Measurements from ENCODE around the gene PRTG.

PRTG gene

GRCh38 chr15:55638764-55639163, 104.2 kb downstream of the PRTG start:
- Histone ChIP-seq H4K8ac (ENCODE audit: low read length) (no peak overlapping the region), H3K14ac (ENCODE audit: low read length in 2 of 2) (no peak overlapping the region), H3K18ac (ENCODE audit: low read depth in 1 of 2, low read length in 2 of 2) (no peak overlapping the region)

GRCh38 chr15:55637086-55637485, 105.9 kb downstream of the PRTG start:
- WGBS, result 95% methylated on average over 2 of the region's 3 CpGs
- H3K18ac ChIP-seq (ENCODE audit: low read depth in 1 of 2, low read length in 2 of 2), result no peak overlapping the region
- H3K14ac ChIP-seq (ENCODE audit: low read length in 2 of 2), result no peak overlapping the region
- peaks cover 0 to 3% of the 10 kb centered on the region in 2 experiments for H3K36me3 ChIP-seq (ENCODE audit: control insufficient read depth in 1 of 2, insufficient read depth in 2 of 2, low read depth in 1 of 2, low read length in 2 of 2)
- H3K9ac ChIP-seq (ENCODE audit: low read length), result no peak overlapping the region
- H3K4me2 ChIP-seq (ENCODE audit: low read length, poor library complexity, severe bottlenecking), result no peak overlapping the region
- H4K8ac ChIP-seq (ENCODE audit: low read length), result no peak overlapping the region
- no peak for DNase-seq
- H3K27me3 ChIP-seq (ENCODE audit: control insufficient read depth in 1 of 2, insufficient read depth in 1 of 2, low read length in 2 of 2), result no peaks in the 10 kb centered on the region
- H2AFZ ChIP-seq (ENCODE audit: low read depth, low read length), result no peak overlapping the region
- H3K4me1 ChIP-seq (ENCODE audit: control insufficient read depth, insufficient read depth, low read depth, low read length), result peaks cover 2% of the 10 kb centered on the region
- no peak overlapping the region for H2BK120ac ChIP-seq (ENCODE audit: low read depth, low read length)
- H3K23ac ChIP-seq (ENCODE audit: low read length in 2 of 2), result no peak overlapping the region
- H3K4ac ChIP-seq (ENCODE audit: low read depth in 1 of 2, low read length in 2 of 2), result no peak overlapping the region
- H4K91ac ChIP-seq (ENCODE audit: low read length), result no peak overlapping the region
- H3K4me3 ChIP-seq (ENCODE audit: insufficient read depth in 1 of 2, low read depth in 1 of 2, low read length in 2 of 2), result no peak overlapping the region
- H2BK15ac ChIP-seq (ENCODE audit: low read depth, poor library complexity, severe bottlenecking), result no peak overlapping the region
- no peak overlapping the region for H3K27ac ChIP-seq (ENCODE audit: low read length, poor library complexity, severe bottlenecking)
- H2AK5ac ChIP-seq (ENCODE audit: low read length, severe bottlenecking), result no peak overlapping the region
- H3K9me3 ChIP-seq (ENCODE audit: control insufficient read depth, low read length), result no peaks in the 10 kb centered on the region
- H2BK12ac ChIP-seq (ENCODE audit: low read length in 2 of 2), result no peak overlapping the region
- no peaks in the 10 kb centered on the region for H3K79me1 ChIP-seq (replicated peaks; ENCODE audit: low read length, poor library complexity, severe bottlenecking)
- H2BK5ac ChIP-seq (ENCODE audit: low read depth, low read length, poor library complexity, severe bottlenecking), result no peak overlapping the region

More at GRCh38 chr15:55638764-55639163, 104.2 kb downstream of the PRTG start:
- H3K4ac ChIP-seq (ENCODE audit: low read depth in 1 of 2, low read length in 2 of 2), result no peak overlapping the region
- H4K91ac ChIP-seq (ENCODE audit: low read length), result no peak overlapping the region
- H2BK15ac ChIP-seq (ENCODE audit: low read depth, poor library complexity, severe bottlenecking), result no peak overlapping the region
- no peak overlapping the region for H3K4me2 ChIP-seq (ENCODE audit: low read length, poor library complexity, severe bottlenecking)
- DNase-seq, result no peak
- 100% methylated on average over 1 of the region's 1 CpG for WGBS
- no peak overlapping the region for H2BK120ac ChIP-seq (ENCODE audit: low read depth, low read length)
- H3K79me1 ChIP-seq (replicated peaks; ENCODE audit: low read length, poor library complexity, severe bottlenecking), result no peaks in the 10 kb centered on the region
- H2AFZ ChIP-seq (ENCODE audit: low read depth, low read length), result no peak overlapping the region
- H3K9me3 ChIP-seq (ENCODE audit: control insufficient read depth, low read length), result no peaks in the 10 kb centered on the region
- peaks cover 2% of the 10 kb centered on the region for H3K4me1 ChIP-seq (ENCODE audit: control insufficient read depth, insufficient read depth, low read depth, low read length)
- H2BK5ac ChIP-seq (ENCODE audit: low read depth, low read length, poor library complexity, severe bottlenecking), result no peak overlapping the region
- H3K27ac ChIP-seq (ENCODE audit: low read length, poor library complexity, severe bottlenecking), result no peak overlapping the region
- no peak overlapping the region for H3K23ac ChIP-seq (ENCODE audit: low read length in 2 of 2)
- no peak overlapping the region for H2BK12ac ChIP-seq (ENCODE audit: low read length in 2 of 2)
- H3K27me3 ChIP-seq (ENCODE audit: control insufficient read depth in 1 of 2, insufficient read depth in 1 of 2, low read length in 2 of 2), result no peaks in the 10 kb centered on the region
- peaks cover 0 to 7% of the 10 kb centered on the region in 2 experiments for H3K36me3 ChIP-seq (ENCODE audit: control insufficient read depth in 1 of 2, insufficient read depth in 2 of 2, low read depth in 1 of 2, low read length in 2 of 2)
- no peak overlapping the region for H3K9ac ChIP-seq (ENCODE audit: low read length)
- H2AK5ac ChIP-seq (ENCODE audit: low read length, severe bottlenecking), result no peak overlapping the region
- no peak overlapping the region for H3K4me3 ChIP-seq (ENCODE audit: insufficient read depth in 1 of 2, low read depth in 1 of 2, low read length in 2 of 2)

- Histone ChIP-seq H3K79me1 (replicated peaks; ENCODE audit: low read length, poor library complexity, severe bottlenecking) (no peaks in the 10 kb centered on the region), H3K4me3 (ENCODE audit: insufficient read depth in 1 of 2, low read depth in 1 of 2, low read length in 2 of 2) (no peak overlapping the region), H2BK120ac (ENCODE audit: low read depth, low read length) (no peak overlapping the region), H3K14ac (ENCODE audit: low read length in 2 of 2) (no peak overlapping the region), H3K9me3 (ENCODE audit: control insufficient read depth, low read length) (no peaks in the 10 kb centered on the region), H2AK5ac (ENCODE audit: low read length, severe bottlenecking) (no peak overlapping the region), H3K4ac (ENCODE audit: low read depth in 1 of 2, low read length in 2 of 2) (no peak overlapping the region), H3K4me1 (ENCODE audit: control insufficient read depth, insufficient read depth, low read depth, low read length) (no peaks in the 10 kb centered on the region), H3K4me2 (ENCODE audit: low read length, poor library complexity, severe bottlenecking) (no peak overlapping the region), H4K8ac (ENCODE audit: low read length) (no peak overlapping the region), H4K91ac (ENCODE audit: low read length) (no peak overlapping the region), H3K9ac (ENCODE audit: low read length) (no peak overlapping the region), H2BK12ac (ENCODE audit: low read length in 2 of 2) (no peak overlapping the region), H3K36me3 (ENCODE audit: control insufficient read depth in 1 of 2, insufficient read depth in 2 of 2, low read depth in 1 of 2, low read length in 2 of 2) (no peaks in the 10 kb centered on the region), H2AFZ (ENCODE audit: low read depth, low read length) (no peak overlapping the region), H3K18ac (ENCODE audit: low read depth in 1 of 2, low read length in 2 of 2) (no peak overlapping the region), H2BK15ac (ENCODE audit: low read depth, poor library complexity, severe bottlenecking) (no peak overlapping the region), H3K27ac (ENCODE audit: low read length, poor library complexity, severe bottlenecking) (no peak overlapping the region), H2BK5ac (ENCODE audit: low read depth, low read length, poor library complexity, severe bottlenecking) (no peak overlapping the region), H3K27me3 (ENCODE audit: control insufficient read depth in 1 of 2, insufficient read depth in 1 of 2, low read length in 2 of 2) (no peaks in the 10 kb centered on the region), H3K23ac (ENCODE audit: low read length in 2 of 2) (no peak overlapping the region)
- WGBS, result 100% methylated on average over 1 of the region's 1 CpG
- DNase-seq, result no peak
These were observed 109.2 kb downstream of the PRTG start for GRCh38 chr15:55633731-55634130.

GRCh38 chr15:55632434-55632833, 110.5 kb downstream of the PRTG start:
- H3K18ac ChIP-seq (ENCODE audit: low read depth in 1 of 2, low read length in 2 of 2), result no peak overlapping the region
- H3K14ac ChIP-seq (ENCODE audit: low read length in 2 of 2), result no peak overlapping the region
- no peak overlapping the region for H4K8ac ChIP-seq (ENCODE audit: low read length)
- H2BK120ac ChIP-seq (ENCODE audit: low read depth, low read length), result no peak overlapping the region
- H3K79me1 ChIP-seq (replicated peaks; ENCODE audit: low read length, poor library complexity, severe bottlenecking), result no peaks in the 10 kb centered on the region
- H3K27me3 ChIP-seq (ENCODE audit: control insufficient read depth in 1 of 2, insufficient read depth in 1 of 2, low read length in 2 of 2), result no peaks in the 10 kb centered on the region
- peaks cover 0 to 2% of the 10 kb centered on the region in 2 experiments for H3K36me3 ChIP-seq (ENCODE audit: control insufficient read depth in 1 of 2, insufficient read depth in 2 of 2, low read depth in 1 of 2, low read length in 2 of 2)
- H3K9me3 ChIP-seq (ENCODE audit: control insufficient read depth, low read length), result no peaks in the 10 kb centered on the region
- no peak overlapping the region for H3K4me2 ChIP-seq (ENCODE audit: low read length, poor library complexity, severe bottlenecking)
- H4K91ac ChIP-seq (ENCODE audit: low read length), result no peak overlapping the region
- H2BK12ac ChIP-seq (ENCODE audit: low read length in 2 of 2), result no peak overlapping the region
- peaks cover 4% of the 10 kb centered on the region for H3K4me1 ChIP-seq (ENCODE audit: control insufficient read depth, insufficient read depth, low read depth, low read length)
- no peak overlapping the region for H2BK15ac ChIP-seq (ENCODE audit: low read depth, poor library complexity, severe bottlenecking)
- no peak overlapping the region for H3K4ac ChIP-seq (ENCODE audit: low read depth in 1 of 2, low read length in 2 of 2)
- H3K27ac ChIP-seq (ENCODE audit: low read length, poor library complexity, severe bottlenecking), result no peak overlapping the region
- no peak overlapping the region for H2AK5ac ChIP-seq (ENCODE audit: low read length, severe bottlenecking)
- H2BK5ac ChIP-seq (ENCODE audit: low read depth, low read length, poor library complexity, severe bottlenecking), result no peak overlapping the region
- H3K23ac ChIP-seq (ENCODE audit: low read length in 2 of 2), result no peak overlapping the region
- no peak for DNase-seq
- WGBS, result 98% methylated on average over 1 of the region's 2 CpGs
- no peak overlapping the region for H2AFZ ChIP-seq (ENCODE audit: low read depth, low read length)
- no peak overlapping the region for H3K9ac ChIP-seq (ENCODE audit: low read length)
- no peak overlapping the region for H3K4me3 ChIP-seq (ENCODE audit: insufficient read depth in 1 of 2, low read depth in 1 of 2, low read length in 2 of 2)

All from mesenchymal stem cell (in vitro differentiated cells and primary cell).